Epithelial cell of esophagus (primary cell): Measurements from ENCODE around the gene NUDT1.

ENCODE experiments used
- DNase-seq: peaks from one replicate; pipeline ENCODE4 v3.0.0; 2010; ENCODE audit warnings: low read depth
- H3K4me3 ChIP-seq: 2 replicates; pipeline ENCODE4 v1.5.1; 2011; ENCODE audit warnings: mild to moderate bottlenecking, low read length, control low read depth
- TF ChIP-seq, protein P1 (sequence below): IDR thresholded peaks from 2 replicates; pipeline ENCODE4 v1.5.1; 2011; ENCODE audit warnings: low read depth, mild to moderate bottlenecking, low read length, control low read depth, inconsistent platforms; ENCODE audit not compliant: insufficient read depth; ENCODE audit errors: missing control alignments

The NUDT1 gene

DNA sequence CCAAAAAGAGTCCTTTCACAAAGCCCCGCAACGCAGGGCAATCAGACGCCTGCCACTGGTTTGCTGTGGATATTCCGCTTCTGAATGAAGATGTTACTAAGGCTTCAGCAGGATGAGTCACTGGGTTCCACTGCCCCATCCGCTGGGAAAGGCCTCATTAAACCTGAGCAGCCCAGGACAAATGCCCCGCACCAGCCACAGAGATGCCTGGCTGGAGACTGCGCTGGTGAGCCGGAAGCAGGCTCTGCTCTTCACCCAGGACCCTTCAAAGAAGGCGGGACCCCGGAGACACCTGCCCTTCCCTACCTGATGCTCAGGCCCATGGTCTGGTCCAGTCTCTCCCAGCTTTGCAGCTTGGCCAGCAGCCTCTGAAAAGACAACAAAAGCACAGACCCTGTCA is 29.1 kb upstream of the NUDT1 start:
- H3K4me3 ChIP-seq = no peak overlapping the region
- no peak for DNase-seq
- TF ChIP-seq, protein P1, sequence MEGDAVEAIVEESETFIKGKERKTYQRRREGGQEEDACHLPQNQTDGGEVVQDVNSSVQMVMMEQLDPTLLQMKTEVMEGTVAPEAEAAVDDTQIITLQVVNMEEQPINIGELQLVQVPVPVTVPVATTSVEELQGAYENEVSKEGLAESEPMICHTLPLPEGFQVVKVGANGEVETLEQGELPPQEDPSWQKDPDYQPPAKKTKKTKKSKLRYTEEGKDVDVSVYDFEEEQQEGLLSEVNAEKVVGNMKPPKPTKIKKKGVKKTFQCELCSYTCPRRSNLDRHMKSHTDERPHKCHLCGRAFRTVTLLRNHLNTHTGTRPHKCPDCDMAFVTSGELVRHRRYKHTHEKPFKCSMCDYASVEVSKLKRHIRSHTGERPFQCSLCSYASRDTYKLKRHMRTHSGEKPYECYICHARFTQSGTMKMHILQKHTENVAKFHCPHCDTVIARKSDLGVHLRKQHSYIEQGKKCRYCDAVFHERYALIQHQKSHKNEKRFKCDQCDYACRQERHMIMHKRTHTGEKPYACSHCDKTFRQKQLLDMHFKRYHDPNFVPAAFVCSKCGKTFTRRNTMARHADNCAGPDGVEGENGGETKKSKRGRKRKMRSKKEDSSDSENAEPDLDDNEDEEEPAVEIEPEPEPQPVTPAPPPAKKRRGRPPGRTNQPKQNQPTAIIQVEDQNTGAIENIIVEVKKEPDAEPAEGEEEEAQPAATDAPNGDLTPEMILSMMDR = no peak

DNA sequence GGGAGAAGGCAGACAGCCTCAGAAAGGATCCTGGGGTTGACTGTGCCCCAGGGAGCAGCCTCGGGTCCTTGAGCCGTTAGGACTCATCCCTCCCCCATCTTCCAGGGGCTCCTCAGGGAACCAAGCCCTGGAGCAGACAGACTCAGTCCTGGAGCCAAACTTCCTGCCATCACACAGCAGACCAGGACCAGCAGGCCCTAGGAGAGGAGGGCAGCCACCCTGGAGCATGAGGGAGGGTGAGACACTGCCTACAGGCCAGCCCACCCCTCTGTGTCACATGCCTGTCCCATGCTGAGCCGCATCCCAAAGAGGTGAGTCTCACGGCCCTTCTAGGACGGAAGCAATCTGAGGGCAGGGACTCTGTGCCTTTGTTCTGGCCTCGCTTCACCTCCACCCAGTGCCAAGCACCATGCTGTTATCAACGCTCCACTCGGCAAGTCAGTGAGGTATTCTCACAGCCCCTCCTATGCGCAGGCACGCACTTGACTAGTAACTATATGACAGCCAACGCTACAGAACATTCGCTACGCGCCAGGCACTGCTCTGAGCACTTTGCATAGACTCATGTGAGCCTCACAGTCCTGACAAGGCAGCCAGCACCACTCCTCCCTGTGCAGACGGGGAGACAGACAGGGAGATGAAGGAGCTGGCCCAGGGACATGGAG is 28.3 kb upstream of the NUDT1 start:
- no peak for DNase-seq
- H3K4me3 ChIP-seq = no peak overlapping the region
- TF ChIP-seq, protein P1 = no peak

DNA sequence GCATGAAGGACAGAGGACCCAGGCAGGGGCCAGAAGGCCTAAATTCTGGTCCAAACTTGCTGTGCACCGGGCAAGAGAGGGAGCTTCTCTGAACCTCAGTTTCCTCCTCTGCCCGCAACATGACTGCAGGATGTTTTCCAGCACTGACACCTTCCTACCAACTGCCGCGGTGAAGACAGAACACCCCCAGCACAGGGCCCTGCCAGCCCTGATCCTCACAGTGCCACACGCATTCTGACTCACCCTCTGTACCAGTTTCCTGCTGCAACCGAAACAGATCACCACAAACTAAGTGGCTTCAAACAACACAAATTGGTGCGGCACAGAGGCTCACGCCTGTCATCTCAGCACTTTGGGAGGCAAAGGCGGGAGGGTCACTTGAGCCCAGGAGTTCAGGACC is 27.4 kb upstream of the NUDT1 start:
- H3K4me3 ChIP-seq = no peak overlapping the region
- DNase-seq = no peak
- TF ChIP-seq, protein P1 = no peak

DNA sequence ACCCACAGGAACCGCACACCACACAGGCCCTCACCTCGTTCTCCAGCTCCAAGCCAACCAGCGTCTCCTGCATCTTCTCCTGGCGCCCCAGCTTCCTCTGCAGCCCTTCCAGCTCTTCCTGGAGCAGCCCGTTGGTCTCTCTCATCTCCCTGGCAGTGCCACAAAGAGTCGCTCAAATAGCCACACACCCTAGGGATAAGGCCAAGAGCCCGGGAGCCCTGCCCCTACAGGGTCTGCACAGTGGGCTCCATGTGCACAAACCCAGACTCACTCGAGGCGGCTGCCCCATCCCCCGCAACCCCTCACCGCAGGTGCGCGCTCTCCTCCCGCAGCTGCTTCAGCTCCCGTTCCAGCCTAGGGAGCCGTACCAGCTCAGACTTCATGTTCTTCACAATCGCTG is 26.2 kb upstream of the NUDT1 start:
- H3K4me3 ChIP-seq = no peak overlapping the region
- TF ChIP-seq, protein P1 = no peak
- DNase-seq = no peak

DNA sequence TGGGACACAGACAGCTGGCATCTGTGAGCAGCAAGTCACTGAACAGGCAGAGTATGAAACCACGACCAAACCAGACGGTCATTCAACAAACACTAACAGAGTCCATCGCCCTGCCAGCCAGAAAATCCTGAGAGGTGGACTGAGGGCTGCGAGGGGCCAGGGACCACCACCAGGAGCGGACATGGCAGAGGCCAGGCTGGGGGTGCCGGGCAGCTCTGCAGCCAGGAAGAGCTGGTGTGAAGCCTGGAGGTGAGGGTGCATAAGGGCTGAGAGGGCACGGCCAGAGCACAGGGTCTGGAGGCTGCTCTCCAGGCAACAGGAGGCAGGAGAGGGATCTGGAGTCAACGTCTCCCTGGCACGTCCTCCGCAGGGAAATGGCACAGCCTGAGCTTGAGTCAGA is 24.8 kb upstream of the NUDT1 start:
- TF ChIP-seq, protein P1 = no peak
- no peak overlapping the region for H3K4me3 ChIP-seq
- DNase-seq = no peak

DNA sequence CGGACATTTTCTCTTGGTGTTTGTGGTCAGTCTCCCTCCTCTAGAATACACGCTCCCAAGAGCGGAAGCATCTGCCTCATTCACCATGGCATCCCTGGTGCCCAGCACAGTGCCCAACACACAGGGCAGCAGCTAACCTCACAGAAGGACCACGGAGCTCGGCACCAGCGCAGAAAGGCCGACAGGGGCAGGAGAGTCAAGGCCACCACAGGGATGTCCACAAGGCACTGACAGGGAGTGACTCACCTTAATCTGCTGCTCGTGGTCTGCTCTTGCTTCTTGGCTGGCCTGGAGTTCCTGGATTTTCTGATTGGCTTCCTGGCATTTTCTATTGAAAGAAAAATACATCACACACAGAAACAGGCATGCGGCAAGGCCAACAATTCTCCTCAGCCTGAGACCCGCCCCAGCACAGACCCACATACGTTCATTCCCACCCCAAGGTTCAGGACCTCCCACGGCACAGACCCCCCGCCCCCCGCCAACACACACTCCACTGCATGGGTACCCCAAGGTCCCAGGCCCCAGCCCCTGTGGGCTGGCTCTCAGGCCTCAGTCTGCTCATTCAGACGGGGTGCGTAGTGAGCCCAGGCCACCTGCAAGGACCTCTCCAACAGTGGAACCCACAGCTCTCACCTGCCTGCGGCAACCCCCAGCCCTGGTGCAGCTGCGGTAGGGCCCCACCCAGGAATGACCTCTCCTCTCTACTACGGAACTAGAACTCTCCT is 24.1 kb upstream of the NUDT1 start:
- DNase-seq = no peak
- no peak overlapping the region for H3K4me3 ChIP-seq
- TF ChIP-seq, protein P1 = no peak

DNA sequence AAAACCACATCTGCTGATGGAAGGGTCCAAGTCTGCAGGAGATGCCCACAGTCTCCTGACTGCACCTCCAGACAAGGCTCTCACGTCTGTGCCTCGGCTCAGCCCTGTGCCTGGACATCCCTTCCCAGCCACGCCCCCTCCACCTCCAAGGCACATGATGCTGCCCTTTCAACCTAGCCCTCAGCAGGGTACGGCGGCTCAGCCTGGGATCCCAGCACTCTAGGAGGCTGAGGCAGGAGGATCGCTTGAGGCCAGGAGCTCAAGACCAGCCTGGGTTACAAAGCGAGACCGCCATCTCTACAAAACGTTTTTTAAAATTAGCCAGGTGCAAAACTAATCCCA is 23.6 kb upstream of the NUDT1 start:
- no peak overlapping the region for H3K4me3 ChIP-seq
- TF ChIP-seq, protein P1 = no peak
- DNase-seq = no peak
